Measurements from ENCODE around the gene WIPI1. TPM values are rescaled to one million over a fixed set of nuclear protein-coding genes. Genes with fewer than 3 reads are reported as not detected.

The WIPI1 gene
- total RNA-seq, 4 donors from 2014 or later: 22.9 to 53.2 (median 45.0) TPM

DNA sequence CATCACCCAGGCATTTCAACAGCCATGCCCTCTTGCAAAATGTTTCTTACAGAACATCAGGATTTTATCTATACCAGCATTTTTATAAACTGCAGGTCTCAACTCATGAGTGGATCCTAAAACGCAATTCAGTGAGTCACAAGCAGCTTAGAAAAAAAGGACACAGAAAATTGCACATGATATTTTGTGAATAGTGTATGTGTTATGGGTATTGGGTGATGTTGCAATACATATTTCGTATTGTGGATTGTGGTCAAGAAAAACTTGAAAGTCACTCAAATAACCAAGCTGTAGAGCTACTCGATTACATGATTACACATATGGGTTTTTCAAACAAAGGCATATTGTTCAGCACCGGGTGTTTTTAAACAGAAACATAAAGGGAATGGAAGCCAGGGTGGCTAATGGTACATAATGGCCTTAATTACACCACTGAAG lies 1.4 kb downstream of the WIPI1 start:
- Histone ChIP-seq H3K27ac (peak overlapping the region; percentile 88 to 99 (median 95)), H3K27me3 (no peaks in the 10 kb centered on the region), H3K4me1 (peaks cover 0 to 49% (median 9%) of the 10 kb centered on the region in 3 donors), H3K36me3 (peaks cover 0 to 22% of the 10 kb centered on the region in 2 donors), H3K4me3 (peak overlapping the region; percentile 59 to 92), H3K9me3 (no peaks in the 10 kb centered on the region)
- no peak for TF ChIP-seq EP300 (IDR thresholded peaks at IDR 0.05)
- TF ChIP-seq POLR2AphosphoS5 (IDR thresholded peaks at IDR 0.05): peak; percentile 30
- TF ChIP-seq, protein P1, sequence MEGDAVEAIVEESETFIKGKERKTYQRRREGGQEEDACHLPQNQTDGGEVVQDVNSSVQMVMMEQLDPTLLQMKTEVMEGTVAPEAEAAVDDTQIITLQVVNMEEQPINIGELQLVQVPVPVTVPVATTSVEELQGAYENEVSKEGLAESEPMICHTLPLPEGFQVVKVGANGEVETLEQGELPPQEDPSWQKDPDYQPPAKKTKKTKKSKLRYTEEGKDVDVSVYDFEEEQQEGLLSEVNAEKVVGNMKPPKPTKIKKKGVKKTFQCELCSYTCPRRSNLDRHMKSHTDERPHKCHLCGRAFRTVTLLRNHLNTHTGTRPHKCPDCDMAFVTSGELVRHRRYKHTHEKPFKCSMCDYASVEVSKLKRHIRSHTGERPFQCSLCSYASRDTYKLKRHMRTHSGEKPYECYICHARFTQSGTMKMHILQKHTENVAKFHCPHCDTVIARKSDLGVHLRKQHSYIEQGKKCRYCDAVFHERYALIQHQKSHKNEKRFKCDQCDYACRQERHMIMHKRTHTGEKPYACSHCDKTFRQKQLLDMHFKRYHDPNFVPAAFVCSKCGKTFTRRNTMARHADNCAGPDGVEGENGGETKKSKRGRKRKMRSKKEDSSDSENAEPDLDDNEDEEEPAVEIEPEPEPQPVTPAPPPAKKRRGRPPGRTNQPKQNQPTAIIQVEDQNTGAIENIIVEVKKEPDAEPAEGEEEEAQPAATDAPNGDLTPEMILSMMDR (IDR thresholded peaks at IDR 0.05): no peak
- TF ChIP-seq POLR2A (IDR thresholded peaks at IDR 0.05): no peak
- WGBS, 2 donors (ENCODE audit: low coverage in 1 of 2): 30 to 43% methylated on average over 4 of the region's 4 CpGs
- ATAC-seq: peak; percentile 14

DNA sequence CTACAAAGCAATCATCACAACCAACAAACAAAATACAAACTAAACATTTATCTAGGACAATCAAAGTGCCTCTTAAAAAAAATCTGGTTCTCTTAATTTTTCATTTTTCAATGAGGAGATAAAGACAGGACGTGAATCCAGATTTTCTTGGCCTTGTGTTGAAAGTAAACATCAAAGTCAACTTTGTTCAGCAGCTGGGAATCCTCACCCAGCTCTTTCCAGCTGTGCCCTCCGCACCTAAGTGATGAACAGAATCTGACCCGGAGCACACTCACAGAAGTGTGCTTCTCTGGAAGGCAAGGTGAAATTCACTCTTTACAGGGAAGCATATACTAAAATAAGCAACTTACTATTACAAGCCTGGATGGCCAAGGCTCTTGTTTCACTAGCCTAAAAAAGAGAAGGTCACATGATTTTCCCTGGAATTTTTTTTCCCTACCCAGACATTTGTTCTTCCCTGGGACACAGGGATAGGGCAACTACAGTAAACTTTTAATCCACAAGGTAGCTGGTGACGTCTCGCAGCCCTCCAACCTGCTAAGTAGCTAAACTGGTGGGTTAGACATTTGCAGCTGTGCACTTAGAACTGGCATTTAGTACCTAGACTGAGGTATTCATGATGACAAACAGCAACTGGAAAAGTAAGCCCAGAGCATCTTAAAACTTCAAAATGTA lies 3.2 kb downstream of the WIPI1 start:
- peak overlapping the region in 3 of 4 donors; percentile 17 to 99 (median 66) for H3K27ac ChIP-seq
- no peak overlapping the region for H3K4me3 ChIP-seq
- no peak for TF ChIP-seq EP300 (IDR thresholded peaks at IDR 0.05)
- no peak for TF ChIP-seq POLR2AphosphoS5 (IDR thresholded peaks at IDR 0.05)
- TF ChIP-seq, protein P1 (IDR thresholded peaks at IDR 0.05): no peak
- TF ChIP-seq POLR2A (IDR thresholded peaks at IDR 0.05): no peak
- H3K4me1 ChIP-seq: peaks cover 0 to 49% (median 9%) of the 10 kb centered on the region in 3 donors
- H3K36me3 ChIP-seq: peaks cover 0 to 40% of the 10 kb centered on the region in 2 donors
- WGBS, 2 donors (ENCODE audit: low coverage in 1 of 2): 67 to 71% methylated on average over 3 to 5 of the region's 5 CpGs
- no peaks in the 10 kb centered on the region for H3K27me3 ChIP-seq
- no peaks in the 10 kb centered on the region for H3K9me3 ChIP-seq
- no peak for ATAC-seq

DNA sequence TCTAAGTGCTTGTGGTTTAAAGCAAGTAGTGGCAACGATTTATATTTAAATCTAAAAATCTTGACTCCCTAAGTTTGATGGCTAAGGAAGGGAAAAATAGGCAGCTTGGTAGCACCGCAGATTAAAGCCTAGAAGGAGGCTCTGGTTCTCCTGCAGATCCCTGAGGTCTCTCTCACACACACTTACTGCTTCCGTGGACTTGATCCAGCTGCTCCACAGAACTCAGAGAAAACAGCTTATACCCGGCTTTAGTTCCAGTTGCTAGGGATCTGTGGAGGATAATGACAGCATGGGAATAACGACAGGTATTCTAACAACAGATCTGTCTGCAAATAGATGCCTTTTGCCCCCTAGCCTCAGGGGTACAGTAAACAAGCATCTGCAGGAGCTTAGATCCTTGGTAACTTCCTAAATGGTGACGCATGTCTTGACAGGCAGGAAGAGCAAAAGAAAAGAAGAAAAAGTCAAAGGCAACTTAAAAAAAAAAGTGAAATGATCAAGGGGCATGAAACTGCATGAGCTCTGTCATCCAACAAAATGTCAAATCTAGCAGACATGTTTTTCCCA lies 4.5 kb downstream of the WIPI1 start:
- Histone ChIP-seq H3K27ac (peak overlapping the region in 2 of 4 donors; percentile 17 to 33), H3K27me3 (no peaks in the 10 kb centered on the region), H3K9me3 (no peaks in the 10 kb centered on the region), H3K4me1 (peaks cover 0 to 40% (median 6%) of the 10 kb centered on the region in 3 donors), H3K36me3 (peaks cover 0 to 53% of the 10 kb centered on the region in 2 donors), H3K4me3 (no peak overlapping the region)
- no peak for ATAC-seq
- WGBS, 2 donors (ENCODE audit: low coverage in 1 of 2): 56 to 72% methylated on average over 4 to 6 of the region's 6 CpGs
- TF ChIP-seq, protein P1 (IDR thresholded peaks at IDR 0.05): no peak
- TF ChIP-seq POLR2A (IDR thresholded peaks at IDR 0.05) (no peak), EP300 (IDR thresholded peaks at IDR 0.05) (no peak), POLR2AphosphoS5 (IDR thresholded peaks at IDR 0.05) (no peak)

DNA sequence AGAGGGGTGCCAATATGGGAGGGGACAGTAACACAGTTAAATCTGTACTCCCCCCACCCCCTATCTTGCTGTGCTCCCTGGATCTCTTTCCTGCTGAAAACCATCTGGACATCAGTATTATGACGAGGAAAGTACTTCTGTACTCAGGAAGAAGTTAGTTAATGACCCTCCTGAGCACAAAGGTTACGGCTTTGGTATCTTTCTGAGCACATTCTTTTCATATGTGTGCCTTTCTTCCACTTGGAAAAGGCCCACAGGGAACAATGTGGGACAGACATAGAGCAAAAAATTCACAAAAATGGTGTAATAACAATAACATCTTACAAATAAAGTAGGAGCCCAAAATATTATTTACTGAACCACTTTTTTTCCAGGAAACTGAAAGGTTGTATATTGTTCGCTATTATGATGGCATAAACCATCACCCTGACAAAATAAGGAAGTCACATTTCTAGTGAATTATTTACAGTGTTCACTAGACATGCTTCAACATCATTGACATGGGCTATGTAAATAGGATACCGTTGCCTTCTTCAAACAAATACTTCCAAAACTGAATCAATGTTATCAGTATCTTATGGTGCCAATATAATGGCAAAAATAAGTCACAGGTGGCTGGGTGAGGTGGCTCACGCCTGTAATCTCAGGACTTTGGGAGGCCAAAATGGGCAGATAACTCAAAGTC lies 5.5 kb downstream of the WIPI1 start:
- 87 to 94% methylated on average over 3 to 4 of the region's 5 CpGs for WGBS, 2 donors (ENCODE audit: low coverage in 1 of 2)
- no peak for ATAC-seq

More for the DNA sequence above, 5.5 kb downstream of the WIPI1 start:
- no peaks in the 10 kb centered on the region for H3K27me3 ChIP-seq
- TF ChIP-seq POLR2A (IDR thresholded peaks at IDR 0.05): no peak
- TF ChIP-seq POLR2AphosphoS5 (IDR thresholded peaks at IDR 0.05): no peak
- TF ChIP-seq, protein P1 (IDR thresholded peaks at IDR 0.05): no peak
- no peak for TF ChIP-seq EP300 (IDR thresholded peaks at IDR 0.05)
- H3K4me1 ChIP-seq: peaks cover 0 to 40% (median 6%) of the 10 kb centered on the region in 3 donors
- H3K36me3 ChIP-seq: peaks cover 0 to 63% of the 10 kb centered on the region in 2 donors
- H3K4me3 ChIP-seq: no peak overlapping the region
- peak overlapping the region in 1 of 4 donors; percentile 6 for H3K27ac ChIP-seq
- no peaks in the 10 kb centered on the region for H3K9me3 ChIP-seq

Measured in gastroesophageal sphincter (tissue), 4 donors.